ENCODE results near the gene CRTAC1.

The CRTAC1 gene

DNA sequence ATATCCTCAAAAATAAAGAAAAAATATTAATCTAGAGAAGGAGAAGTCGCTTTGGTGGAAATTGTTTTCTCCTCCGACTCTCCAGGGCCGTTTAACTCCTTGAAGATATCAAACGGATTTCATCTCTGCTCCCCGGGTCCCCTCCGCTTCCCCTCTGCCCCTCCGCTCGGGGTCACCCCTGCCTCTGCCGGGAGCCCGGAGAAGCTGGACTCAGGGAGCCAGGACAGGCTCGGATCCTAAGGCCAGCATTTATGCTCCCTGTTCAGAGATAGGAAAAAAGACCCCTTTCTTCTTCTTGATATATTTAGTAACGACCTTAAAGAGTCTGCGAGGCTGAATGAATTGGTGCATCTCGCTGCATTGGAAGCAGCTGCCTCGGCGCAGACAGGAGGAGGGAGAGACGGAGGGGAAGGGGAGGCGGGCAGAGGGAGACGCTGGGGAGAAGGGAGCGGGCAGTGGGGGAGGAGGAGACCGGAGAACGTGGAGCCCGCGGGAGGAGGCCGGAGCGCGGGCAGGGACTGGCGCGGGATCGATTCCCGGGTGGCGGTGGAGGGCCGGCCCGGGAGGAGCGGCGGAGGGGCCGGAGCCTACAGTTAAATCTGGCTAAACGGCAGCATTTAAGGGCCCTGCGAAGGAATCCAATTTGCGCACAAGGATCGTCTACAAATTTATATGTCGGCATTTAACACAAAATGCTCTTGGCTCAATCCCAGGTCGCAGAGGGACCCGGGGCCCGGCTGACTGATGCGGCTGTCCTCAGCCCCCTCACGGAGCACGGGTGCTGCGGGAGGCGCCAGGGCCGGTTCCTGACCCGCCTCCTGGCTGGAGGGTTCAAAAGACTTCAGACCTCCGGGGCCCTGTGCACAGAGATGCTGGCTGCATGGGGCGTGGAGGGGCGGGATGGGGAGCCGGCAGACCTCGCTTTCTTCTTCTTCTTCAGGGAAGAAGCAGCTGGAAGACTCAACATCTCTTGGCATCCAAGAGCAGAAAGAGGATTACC is 55.6 kb downstream of the CRTAC1 start:
- peak; percentile 13 for DNase-seq (ENCODE audit: low spot score)

DNA sequence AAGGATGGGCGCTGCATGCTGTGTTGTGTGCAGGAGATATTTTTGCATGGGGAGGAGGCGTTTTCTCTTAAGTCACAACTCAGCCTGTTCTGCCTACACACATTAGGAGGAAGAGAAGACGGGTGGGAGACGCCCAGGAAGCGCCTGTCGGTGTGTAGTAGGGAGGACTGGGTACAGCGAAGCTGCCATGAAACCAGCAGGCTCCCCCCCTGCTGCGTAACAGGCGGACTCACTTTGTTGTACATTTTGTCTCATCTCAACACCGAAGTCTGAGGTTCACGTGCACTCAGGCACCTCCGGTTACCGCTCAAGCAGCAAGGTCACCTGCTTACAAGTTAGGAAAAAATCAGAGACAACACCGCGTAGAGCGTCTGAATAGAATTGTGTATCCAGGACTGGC is 56.3 kb downstream of the CRTAC1 start:
- DNase-seq (ENCODE audit: low spot score): no peak

DNA sequence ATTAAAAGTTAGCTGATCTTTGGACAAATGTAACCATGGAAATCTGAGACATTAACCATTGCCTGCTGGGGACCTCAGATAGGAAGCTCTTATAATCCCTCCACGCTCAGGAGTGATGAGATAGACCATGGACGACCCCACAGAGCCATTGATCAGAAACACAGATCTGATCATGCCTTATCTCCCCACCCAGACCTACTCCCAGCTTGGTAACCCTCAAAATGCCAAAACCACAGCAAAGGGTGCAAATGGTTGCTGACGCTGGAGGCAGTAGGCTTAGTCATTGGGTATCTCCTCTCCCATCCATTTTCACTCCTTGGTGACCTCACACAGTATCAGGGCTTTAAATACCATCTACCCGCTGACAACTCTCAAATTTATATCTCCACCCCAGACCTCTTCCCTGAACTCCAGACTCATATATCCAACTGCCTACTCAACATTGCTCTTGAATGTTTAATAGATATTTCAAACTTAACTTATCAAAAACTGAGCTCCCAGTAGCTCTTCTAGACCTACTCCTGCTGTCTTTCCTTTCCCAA is 60.8 kb downstream of the CRTAC1 start:
- no peak for DNase-seq (ENCODE audit: low spot score)

DNA sequence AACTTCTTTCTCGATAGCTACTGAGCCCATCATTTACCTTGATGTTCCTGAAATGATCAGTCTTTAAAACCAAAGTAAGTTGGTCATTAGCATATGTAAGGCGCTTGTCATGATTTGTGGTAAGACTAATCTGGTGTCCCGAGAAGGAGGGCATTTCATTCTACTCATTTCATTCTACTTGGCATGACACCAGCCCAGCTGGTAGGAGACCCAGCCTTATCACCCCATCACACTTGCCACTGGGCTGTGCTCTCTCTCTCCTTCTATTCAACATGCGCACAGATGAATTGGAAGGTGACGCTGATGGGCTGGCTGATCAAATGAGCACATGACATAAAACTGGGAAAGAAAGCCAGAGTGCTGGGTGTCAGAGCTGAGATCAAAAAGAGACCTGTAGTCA is 65.7 kb downstream of the CRTAC1 start:
- no peak for DNase-seq (ENCODE audit: low spot score)

DNA sequence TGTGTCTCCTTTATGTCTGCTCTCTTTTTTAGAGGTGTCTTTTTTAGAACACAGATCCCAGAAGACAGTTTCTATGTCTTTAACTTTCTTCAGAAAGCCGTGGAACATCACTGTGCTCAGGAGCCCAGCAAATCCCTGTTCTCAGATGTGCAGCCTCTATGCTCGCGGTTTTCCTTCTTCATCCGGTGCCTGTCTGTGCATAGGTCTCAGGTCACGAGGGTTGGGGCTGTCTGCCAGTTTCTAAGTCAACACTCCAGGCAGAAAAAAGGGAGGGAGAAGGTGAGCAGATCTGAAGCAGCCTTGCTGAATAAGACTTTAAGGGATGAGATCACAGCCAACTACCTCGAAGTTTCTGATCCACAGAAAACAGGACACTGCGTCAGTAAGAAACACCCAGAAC is 68.5 kb downstream of the CRTAC1 start:
- no peak for DNase-seq (ENCODE audit: low spot score)

DNA sequence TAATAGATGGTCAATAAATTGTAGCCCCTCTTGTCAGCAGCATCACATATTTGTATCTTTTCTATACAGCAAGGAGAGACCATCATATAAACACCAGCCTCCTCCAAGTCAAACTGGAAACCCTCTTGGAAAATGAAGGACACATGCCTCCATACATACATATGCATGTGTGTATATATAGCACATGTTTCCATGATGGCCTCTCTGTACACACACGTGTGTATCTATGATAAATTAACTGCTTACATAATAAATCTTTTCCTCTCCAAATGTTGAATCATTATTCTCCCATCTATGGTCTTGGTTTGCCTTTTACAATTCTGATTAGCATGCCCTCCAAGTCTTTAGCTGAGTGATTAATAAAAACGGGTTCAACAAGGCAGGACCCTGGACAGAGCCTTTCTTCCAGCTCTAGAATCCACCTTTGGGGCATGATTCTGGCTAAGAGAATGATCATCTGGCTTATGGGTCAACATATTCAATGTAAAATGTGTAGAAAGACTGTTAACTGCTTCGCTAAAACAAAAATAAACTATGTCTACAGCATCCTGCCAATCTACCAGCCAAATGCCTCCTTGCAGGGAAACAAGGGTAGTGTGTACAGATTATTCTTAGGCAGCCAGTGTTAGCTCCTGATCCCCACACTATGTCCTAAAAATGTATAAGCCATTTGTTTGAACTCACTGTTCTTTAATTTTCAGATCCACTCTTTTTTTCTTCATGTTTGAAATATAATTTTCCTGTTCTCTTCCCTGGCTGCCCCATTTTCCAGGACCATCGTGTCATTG is 70.0 kb downstream of the CRTAC1 start:
- DNase-seq (ENCODE audit: low spot score): no peak

DNA sequence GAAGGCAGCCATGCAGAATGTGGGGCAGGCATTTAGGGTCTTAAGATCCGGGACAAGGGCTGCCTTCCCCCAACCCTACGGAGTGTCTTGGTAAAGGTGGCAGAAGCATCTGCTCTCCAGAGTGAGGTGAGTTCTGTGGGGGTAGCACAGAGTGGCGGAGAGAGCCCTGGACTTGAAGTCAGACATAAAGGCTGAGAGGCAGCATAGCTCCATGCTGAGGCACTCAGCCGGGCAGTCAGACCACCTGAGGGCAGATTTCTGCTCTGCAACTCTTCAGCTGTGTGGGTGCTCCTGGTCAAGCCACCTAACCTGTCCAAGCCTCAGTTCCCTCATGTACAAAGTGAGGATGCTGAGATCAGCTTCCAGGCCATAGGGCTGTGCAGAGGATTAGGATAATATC is 81.0 kb downstream of the CRTAC1 start:
- no peak for DNase-seq (ENCODE audit: low spot score)

DNA sequence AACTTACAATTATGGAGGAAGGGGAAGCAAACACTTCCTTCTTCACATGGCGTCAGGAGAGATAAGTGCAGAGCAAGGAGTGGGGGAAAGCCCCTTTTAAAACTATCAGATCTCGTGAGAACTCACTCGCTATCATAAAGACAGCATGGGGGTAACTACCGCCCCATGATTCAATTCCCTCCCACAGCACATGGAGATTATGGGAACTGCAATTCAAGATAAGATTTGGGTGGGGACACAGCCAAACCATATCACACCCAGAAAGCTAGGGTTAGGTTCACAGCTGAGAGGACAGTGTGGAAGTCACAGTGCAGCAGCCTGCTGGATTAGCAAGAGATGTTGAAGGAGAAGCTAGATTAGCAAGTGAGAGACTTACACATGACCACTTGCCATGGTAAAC is 81.6 kb downstream of the CRTAC1 start:
- no peak for DNase-seq (ENCODE audit: low spot score)

DNA sequence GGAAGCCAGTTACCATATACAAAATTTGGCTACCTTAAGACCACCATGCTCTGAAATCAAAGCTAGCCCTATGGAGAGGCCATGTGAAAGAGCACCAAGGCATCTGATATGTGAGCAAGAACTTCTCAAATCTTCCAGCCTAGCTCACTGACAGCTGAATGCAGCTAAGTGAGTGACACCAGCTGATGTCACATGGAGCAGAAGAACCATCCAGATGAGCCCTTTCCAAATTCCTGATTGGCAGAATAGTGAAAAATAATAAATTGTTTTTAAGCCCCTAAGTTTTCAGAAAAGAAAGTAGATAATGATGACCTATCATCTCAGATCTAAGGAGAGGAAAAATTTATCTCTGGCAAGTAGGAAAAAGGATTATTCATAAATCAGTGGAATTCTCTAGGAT is 85.6 kb downstream of the CRTAC1 start:
- no peak for DNase-seq (ENCODE audit: low spot score)

DNA sequence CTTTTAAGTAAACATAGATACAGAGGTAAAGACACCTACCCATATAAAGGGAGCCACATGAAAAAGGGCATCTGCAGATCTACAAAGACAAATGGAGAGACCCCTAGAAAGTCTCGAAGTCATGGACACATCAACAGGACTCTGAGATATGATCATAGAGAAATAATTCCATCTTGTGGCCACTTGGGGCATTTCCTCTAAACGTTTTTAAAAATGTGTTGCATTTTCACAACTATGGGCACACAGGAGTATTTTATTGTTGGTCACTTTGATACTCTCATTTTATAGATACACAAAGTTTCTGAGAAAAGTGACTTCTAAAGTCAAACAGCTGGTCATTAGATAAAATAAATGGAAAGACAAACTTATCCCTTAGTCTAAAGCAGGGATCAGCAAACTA is 87.1 kb downstream of the CRTAC1 start:
- DNase-seq (ENCODE audit: low spot score): no peak

DNA sequence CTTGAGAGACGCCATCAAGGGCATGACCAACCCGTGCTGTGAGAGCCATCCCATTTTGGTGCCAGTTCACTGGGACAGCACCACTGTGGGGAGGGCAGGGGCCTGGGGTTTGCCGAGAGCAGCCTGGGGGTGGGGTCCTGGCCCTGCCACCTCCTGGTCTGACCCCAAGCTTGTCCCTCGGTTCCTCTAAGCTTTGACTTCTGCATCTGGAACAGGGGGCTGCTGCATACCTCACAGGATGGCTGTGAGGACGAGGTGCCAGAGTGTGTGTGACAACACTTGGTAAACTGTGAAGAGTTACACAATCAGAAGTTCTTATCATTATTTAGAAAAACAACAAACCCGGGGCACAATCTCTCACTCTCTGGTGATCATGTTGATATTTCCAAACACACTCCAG is 89.9 kb downstream of the CRTAC1 start:
- DNase-seq (ENCODE audit: low spot score): no peak

DNA sequence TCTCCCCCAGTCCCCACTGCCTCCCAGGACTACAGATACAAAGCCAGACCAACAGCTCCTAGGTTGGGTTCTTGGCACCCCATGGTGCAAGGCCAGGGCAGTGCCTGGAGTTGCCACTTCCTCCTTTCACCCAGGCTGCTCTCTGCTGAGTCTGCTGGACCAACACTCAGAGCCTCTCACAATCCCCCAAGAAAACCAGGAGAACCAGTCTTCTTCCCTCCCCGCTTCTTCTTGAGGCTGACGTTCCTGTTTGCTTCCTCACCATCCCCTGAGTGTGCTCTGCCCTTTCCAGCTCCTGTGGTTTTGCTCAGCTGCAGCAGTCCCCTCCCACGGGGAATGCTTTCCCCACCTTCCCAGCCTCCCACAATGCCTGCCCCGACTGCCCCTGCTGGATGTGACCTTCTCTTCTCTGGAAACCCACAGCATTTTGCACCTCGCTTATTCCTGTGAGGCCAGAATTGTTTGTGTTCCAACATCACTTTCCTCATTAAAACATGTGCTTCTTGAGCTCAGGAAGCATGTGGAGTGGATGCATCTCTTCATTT is 90.9 kb downstream of the CRTAC1 start:
- no peak for DNase-seq (ENCODE audit: low spot score)

DNA sequence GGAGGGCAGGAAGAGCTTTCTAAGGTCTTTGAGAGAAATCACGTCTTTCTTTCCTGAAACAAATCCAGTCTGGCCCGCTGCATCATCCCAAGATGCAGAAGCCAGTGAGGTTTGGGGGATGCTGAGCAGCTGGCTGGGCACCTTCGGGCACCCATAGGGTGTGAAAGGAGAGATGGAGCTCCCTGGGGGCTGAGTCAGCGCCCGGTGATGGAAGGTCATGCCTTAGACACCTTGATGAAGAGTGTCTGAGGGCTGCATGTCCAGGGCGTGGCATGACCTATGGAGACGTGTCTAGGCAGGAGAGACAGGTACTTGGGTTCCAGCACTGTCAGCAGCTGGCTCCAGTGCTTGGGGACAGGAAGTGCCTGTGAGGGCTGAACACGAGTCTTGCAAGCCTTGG is 92.5 kb downstream of the CRTAC1 start:
- DNase-seq (ENCODE audit: low spot score): no peak

DNA sequence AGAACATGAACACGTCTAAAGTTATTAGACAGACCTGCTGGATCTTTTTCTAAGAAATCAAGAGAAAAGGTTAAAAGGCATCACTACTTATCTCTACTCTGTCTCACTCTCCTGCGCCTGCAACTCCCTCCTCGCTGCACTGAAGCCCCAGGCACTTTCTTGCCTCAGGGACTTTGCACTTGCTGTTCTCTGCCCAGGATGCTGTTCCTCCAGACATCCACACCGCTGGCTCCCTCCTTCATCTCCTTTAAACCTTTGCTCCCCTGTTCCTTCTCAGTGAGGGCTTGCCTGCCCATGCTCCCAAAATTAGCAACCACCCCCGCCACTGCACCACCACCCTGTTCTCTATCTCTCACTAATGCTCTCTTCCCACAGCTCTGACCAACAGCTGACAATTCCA is 93.4 kb downstream of the CRTAC1 start:
- DNase-seq (ENCODE audit: low spot score): no peak

DNA sequence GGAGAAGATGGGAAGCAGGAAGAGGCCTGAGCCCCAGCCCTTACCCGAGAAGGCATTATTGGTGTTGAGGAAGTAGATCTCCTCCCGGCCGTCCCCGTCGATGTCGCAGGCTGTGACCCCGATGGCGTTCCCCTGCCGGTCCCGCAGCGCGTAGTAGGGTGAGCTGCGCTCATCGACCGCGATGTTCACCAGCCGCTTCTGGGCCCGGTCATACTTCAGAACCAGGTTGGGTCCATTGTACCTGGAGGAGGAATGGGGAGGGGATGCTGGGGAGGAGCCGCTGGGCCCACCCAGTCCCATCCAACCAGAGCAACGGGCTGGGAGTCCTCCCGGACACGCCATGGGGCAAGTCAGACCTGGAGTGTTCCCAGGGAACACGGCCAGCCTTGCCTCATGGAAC is 94.3 kb downstream of the CRTAC1 start:
- DNase-seq (ENCODE audit: low spot score): no peak

DNA sequence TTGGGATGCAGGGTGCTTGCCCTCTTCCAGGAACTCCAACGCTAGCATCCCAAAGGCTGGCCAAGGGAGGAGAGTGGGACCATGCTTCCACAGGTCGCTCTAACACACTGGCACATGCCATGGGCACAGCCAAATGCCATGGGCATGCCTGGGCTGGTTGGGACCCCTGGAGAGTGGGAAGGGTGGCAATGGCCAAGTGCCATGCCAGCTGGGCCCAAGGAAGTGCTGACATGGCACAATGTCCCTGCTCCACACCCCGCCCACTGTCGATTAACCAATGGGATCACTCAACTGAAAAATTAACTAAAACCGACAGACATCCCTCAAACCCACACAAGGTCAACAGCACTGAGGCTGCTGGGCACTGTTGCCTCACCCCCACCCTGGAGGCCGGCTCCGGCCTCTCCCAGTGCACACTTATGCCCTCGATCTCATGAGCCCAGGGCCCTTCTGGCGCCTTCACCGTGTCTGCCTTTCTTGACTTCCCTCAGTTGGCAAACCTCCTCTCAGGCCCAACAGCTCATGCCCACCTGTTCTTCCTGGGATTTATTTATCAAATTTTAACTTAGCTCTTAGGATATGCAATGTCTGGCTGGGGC is 97.4 kb downstream of the CRTAC1 start:
- DNase-seq (ENCODE audit: low spot score): no peak

DNA sequence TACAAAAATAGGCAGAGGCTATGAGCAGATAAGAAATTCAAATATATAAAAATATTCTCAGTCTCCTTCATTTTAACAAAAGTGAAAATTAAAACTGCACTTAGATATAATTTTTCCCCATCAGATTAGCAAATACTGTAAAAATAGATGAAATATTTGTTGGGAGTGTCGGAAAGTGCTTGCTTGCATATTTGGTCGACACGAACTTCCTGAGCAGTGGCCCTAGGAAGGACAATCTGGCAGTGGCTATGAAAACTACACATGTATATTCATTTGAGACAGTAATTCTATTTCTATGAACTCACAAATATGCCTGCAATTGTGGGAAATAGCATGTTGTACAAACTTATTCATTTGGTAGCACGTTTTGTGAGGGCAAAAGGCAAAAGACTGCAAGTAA is 99.4 kb downstream of the CRTAC1 start:
- DNase-seq (ENCODE audit: low spot score): no peak

DNA sequence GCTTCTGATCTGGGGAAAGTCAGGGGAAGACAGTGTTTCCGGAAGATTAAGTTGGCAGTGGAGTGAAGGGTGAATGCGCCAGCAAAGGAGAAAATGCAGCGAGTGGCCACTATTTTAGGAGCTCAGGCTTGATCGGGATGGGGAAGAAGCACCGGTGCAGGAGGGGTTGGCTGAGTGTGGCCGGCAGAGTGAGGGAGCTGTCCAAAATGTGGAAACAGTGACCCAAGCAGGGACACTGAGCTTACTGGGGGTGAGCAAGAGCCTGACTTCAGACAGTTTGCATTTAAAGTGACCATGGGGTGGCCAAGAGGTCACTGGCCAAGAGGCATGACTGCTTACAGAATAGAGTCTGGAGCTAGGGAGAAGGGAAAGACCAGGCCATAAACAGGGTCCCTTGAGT is 101.5 kb downstream of the CRTAC1 start:
- DNase-seq (ENCODE audit: low spot score): no peak

DNA sequence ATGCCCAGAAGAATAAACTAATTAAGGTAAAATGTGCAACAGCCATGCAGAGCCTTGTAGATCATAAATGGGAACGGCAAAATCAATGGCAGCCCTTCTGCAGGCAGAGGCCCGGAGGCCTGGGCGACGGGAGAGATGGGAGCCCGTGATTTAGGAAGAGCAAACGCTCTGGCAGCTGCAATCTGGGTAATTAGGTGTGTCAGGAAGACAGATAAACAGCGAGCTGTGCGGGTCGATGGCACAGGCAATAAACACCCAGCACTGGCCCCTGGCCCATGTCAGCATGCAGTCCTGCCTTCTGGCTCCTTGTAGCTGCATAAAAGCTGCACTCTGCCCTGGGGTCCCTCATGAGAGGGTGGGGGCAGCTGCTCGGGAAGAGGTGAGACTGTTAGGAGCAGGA is 102.8 kb downstream of the CRTAC1 start:
- DNase-seq (ENCODE audit: low spot score): no peak

DNA sequence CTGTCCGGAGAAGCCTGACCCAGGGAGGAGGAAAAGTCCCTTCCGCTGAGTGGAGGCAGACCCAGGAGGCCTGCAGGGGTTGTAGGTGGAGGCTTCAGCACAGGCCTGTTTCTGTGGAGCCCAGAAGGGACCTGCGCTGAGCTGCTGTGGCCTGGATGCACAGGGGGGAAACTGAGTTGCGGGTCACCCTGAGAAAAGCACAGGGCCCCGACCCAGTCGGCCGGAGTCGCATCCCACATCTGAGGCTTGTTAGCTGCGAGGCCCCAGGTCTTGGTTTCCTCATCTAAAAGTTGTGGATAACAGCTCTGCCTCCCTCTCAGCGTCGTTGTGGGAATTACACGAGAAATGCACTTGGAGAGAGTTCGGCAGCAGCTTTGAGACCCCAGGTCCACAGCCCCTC is 104.4 kb downstream of the CRTAC1 start:
- no peak for DNase-seq (ENCODE audit: low spot score)

DNA sequence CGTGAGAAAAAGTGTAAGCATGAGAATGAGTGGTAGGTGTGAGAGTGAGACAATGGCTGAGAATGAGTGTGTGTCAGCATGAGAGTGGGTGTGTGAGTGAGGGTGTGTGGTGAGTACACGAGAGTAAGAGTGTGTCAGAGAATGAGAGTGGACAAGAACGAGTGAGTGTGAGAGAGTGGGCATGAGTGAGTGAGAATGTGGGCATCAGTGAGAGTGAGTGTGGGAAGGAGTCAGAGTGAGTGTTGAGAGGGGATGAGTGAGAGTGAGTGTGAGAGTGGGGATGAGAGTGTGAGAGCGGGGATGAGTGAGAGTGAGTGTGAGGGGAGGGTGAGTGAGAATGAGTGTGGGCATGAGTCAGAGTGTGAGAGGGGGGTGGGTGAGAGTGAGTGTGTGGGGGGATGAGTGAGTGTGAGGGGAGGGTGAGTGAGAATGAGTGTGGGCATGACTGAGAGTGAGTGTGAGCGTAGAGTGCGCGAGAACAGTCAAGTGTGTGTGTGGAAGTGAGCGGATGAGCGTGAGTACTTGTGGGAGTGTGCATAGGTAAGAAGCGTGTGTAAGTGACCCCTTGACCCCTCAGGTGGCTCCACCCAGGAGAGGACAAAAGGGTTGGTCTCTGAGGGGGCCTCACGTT is 105.0 kb downstream of the CRTAC1 start:
- no peak for DNase-seq (ENCODE audit: low spot score)

DNA sequence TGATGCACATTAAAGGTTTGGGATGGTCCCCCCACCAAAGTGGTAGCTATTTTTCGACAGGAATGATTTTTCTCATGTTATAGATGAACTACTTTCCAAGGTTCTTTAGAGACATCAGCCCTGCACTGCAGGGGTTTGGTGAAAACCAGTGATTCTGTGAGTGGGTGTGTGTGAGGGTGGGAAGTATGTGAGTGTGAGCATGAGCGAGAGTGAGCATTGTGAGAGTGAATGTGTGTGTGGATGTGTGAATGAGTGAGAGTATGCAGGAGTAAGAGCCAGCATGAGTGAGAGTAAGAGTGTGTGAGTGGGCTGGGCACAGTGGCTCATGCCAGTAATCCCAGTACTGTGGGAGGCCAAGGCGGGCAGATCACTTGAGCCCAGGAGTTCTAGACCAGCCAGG is 105.7 kb downstream of the CRTAC1 start:
- no peak for DNase-seq (ENCODE audit: low spot score)

Data from globus pallidus (tissue), 1 donor.